ENCODE data around the gene CDH23.

DNA sequence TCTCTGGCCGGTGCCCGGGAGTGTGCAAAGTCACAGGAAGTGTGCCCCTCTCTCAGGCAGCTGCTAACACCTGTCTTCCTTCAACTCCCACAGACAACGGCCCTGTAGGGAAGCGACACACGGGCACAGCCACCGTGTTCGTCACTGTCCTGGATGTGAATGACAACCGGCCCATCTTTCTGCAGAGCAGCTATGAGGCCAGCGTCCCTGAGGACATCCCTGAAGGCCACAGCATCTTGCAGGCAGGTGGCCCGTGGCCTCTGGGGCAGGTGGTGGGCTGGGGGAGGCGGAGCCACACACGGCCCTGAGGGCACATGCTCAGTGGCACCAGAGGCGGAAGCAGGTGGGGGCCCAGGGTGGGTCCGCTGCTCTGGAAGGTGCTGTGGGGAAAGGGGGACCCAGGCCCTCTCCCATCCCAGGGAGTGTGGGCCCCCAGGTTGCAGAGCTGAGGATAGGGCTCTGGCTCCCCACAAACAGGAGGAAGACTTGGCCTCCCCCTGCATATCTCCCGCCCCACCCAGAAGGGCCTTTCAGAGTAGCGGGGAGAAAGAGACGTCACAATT is 315.9 kb downstream of the CDH23 start:
- TF ChIP-seq ZNF121 (CRISPR knock-in tag; IDR thresholded peaks at IDR 0.05), result no peak
- TF ChIP-seq, protein P1, sequence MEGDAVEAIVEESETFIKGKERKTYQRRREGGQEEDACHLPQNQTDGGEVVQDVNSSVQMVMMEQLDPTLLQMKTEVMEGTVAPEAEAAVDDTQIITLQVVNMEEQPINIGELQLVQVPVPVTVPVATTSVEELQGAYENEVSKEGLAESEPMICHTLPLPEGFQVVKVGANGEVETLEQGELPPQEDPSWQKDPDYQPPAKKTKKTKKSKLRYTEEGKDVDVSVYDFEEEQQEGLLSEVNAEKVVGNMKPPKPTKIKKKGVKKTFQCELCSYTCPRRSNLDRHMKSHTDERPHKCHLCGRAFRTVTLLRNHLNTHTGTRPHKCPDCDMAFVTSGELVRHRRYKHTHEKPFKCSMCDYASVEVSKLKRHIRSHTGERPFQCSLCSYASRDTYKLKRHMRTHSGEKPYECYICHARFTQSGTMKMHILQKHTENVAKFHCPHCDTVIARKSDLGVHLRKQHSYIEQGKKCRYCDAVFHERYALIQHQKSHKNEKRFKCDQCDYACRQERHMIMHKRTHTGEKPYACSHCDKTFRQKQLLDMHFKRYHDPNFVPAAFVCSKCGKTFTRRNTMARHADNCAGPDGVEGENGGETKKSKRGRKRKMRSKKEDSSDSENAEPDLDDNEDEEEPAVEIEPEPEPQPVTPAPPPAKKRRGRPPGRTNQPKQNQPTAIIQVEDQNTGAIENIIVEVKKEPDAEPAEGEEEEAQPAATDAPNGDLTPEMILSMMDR (IDR thresholded peaks at IDR 0.05), result no peak
- TF ChIP-seq, protein P2, sequence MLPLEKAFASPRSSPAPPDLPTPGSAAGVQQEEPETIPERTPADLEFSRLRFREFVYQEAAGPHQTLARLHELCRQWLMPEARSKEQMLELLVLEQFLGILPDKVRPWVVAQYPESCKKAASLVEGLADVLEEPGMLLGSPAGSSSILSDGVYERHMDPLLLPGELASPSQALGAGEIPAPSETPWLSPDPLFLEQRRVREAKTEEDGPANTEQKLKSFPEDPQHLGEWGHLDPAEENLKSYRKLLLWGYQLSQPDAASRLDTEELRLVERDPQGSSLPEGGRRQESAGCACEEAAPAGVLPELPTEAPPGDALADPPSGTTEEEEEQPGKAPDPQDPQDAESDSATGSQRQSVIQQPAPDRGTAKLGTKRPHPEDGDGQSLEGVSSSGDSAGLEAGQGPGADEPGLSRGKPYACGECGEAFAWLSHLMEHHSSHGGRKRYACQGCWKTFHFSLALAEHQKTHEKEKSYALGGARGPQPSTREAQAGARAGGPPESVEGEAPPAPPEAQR (CRISPR knock-in tag; IDR thresholded peaks at IDR 0.05), result no peak

Measured in WTC11 (cell line).